ENCODE measurements around the gene LRPPRC.
A peak's percentile ranks its signal among the peaks of the same experiment; 100 is the strongest.

The LRPPRC gene

DNA sequence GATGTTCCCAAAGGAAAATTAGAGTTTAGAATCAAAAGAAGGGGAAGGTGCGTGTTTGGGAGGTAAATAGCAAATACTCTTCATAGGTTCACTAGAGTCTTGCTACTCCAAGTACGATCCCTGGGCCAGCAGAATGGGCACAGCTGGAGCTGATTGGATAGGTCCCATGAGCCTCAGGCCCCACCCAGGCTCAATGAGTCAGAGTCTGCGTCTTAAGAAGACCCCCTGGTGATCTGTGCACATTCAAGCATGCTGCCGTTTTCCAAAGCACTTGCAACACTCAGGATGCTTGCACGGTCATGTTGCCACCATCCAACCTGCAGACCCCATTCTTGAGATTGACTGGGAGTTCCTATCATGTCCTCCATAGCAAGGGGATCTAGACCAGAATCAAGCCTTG, 116.5 kb downstream of the LRPPRC start:
- H3K4me3 ChIP-seq (replicated peaks; ENCODE audit: insufficient read depth, low read length), result no peak overlapping the region
- no peaks in the 10 kb centered on the region for H3K27me3 ChIP-seq (ENCODE audit: insufficient read depth, poor library complexity, severe bottlenecking)
- TF ChIP-seq POLR2AphosphoS5 (IDR thresholded peaks at IDR 0.05; ENCODE audit: low read depth), result no peak
- no peak for TF ChIP-seq GABPA (IDR thresholded peaks at IDR 0.05; ENCODE audit: low read depth)
- no peak for TF ChIP-seq SPI1 (IDR thresholded peaks at IDR 0.05; ENCODE audit: borderline replicate concordance, low read depth)
- no peak for TF ChIP-seq CTCF (IDR thresholded peaks at IDR 0.05; ENCODE audit: insufficient read depth, low read length)
- no peak overlapping the region for H3K27ac ChIP-seq (replicated peaks)
- no peak for DNase-seq (ENCODE audit: low read depth in 1 of 2, low spot score in 1 of 2)

GRCh38 chr2:43877782-43878464, 117.9 kb downstream of the LRPPRC start:
- H3K4me3 ChIP-seq (replicated peaks; ENCODE audit: insufficient read depth, low read length), result no peak overlapping the region
- TF ChIP-seq, protein P1, sequence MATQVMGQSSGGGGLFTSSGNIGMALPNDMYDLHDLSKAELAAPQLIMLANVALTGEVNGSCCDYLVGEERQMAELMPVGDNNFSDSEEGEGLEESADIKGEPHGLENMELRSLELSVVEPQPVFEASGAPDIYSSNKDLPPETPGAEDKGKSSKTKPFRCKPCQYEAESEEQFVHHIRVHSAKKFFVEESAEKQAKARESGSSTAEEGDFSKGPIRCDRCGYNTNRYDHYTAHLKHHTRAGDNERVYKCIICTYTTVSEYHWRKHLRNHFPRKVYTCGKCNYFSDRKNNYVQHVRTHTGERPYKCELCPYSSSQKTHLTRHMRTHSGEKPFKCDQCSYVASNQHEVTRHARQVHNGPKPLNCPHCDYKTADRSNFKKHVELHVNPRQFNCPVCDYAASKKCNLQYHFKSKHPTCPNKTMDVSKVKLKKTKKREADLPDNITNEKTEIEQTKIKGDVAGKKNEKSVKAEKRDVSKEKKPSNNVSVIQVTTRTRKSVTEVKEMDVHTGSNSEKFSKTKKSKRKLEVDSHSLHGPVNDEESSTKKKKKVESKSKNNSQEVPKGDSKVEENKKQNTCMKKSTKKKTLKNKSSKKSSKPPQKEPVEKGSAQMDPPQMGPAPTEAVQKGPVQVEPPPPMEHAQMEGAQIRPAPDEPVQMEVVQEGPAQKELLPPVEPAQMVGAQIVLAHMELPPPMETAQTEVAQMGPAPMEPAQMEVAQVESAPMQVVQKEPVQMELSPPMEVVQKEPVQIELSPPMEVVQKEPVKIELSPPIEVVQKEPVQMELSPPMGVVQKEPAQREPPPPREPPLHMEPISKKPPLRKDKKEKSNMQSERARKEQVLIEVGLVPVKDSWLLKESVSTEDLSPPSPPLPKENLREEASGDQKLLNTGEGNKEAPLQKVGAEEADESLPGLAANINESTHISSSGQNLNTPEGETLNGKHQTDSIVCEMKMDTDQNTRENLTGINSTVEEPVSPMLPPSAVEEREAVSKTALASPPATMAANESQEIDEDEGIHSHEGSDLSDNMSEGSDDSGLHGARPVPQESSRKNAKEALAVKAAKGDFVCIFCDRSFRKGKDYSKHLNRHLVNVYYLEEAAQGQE (IDR thresholded peaks at IDR 0.05; ENCODE audit: insufficient replicate concordance, low read depth), result no peak
- no peak for TF ChIP-seq GABPA (IDR thresholded peaks at IDR 0.05; ENCODE audit: low read depth)
- peak; percentile 98 for TF ChIP-seq CTCF (IDR thresholded peaks at IDR 0.05; ENCODE audit: insufficient read depth, low read length)
- H3K27me3 ChIP-seq (ENCODE audit: insufficient read depth, poor library complexity, severe bottlenecking), result no peaks in the 10 kb centered on the region
- DNase-seq (ENCODE audit: low read depth in 1 of 2, low spot score in 1 of 2), result peak in 1 of 2 experiments; percentile 58
- H3K27ac ChIP-seq (replicated peaks), result no peak overlapping the region

DNA sequence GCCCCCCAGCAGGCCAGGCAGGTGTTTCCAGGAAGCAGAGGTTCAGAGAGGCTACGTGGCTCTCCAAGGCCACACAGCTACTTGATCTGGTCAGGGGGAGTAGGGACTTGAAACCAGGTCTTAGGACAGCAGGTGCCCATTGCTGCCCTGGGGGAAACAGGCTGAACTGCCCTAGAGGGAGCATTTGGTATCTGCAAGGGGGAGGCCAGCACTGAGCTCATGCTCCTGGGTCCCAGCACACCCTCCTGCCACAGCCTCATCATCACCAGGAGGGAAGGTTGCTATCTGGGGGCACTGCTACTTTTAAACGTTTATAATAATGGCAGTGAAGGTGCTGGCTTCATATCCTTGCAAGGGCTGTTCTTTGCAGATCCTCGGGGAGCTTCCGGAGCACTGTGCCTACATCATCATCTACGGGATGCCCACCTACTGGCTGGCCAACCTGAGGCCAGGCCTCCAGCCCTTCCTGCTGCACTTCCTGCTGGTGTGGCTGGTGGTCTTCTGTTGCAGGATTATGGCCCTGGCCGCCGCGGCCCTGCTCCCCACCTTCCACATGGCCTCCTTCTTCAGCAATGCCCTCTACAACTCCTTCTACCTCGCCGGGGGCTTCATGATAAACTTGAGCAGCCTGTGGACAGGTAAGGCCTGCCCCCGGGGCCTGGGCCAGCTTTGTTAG, 120.9 kb downstream of the LRPPRC start:
- DNase-seq (ENCODE audit: low read depth in 1 of 2, low spot score in 1 of 2), result no peak
- Histone ChIP-seq H3K27me3 (ENCODE audit: insufficient read depth, poor library complexity, severe bottlenecking) (no peaks in the 10 kb centered on the region), H3K27ac (replicated peaks) (no peak overlapping the region), H3K4me3 (replicated peaks; ENCODE audit: insufficient read depth, low read length) (no peak overlapping the region)
- TF ChIP-seq CTCF (IDR thresholded peaks at IDR 0.05; ENCODE audit: insufficient read depth, low read length), result no peak
- no peak for TF ChIP-seq SPI1 (IDR thresholded peaks at IDR 0.05; ENCODE audit: borderline replicate concordance, low read depth)
- TF ChIP-seq POLR2AphosphoS5 (IDR thresholded peaks at IDR 0.05; ENCODE audit: low read depth), result no peak
- no peak for TF ChIP-seq GABPA (IDR thresholded peaks at IDR 0.05; ENCODE audit: low read depth)
- TF ChIP-seq, protein P1 (IDR thresholded peaks at IDR 0.05; ENCODE audit: insufficient replicate concordance, low read depth), result no peak
